Breast epithelium (tissue), 4 donors: ENCODE results near the gene DNAJA3. TPM values are rescaled to one million over a fixed set of nuclear protein-coding genes. Genes with fewer than 3 reads are reported as not detected.

ENCODE experiments used
- DNase-seq, 2 donors: peaks; one replicate each; pipeline ENCODE4 v3.0.0-alpha.2; 2019; ENCODE audit warnings: low spot score in 2 of 2
- H3K27ac ChIP-seq, 2 donors: fragments of 200-600 bp; sonication (generic) in 1 of 2; one replicate each; pipeline ENCODE4 v1.5.1; 2016 to 2019; ENCODE audit warnings: mild to moderate bottlenecking in 1 of 2
- H3K27me3 ChIP-seq, 2 donors: fragments of 200-600 bp; sonication (generic) in 1 of 2; one replicate each; pipeline versions ENCODE4 v1.5.1 to v1.6.0; 2017 to 2019; ENCODE audit warnings: control low read depth in 1 of 2, mild to moderate bottlenecking in 1 of 2
- H3K36me3 ChIP-seq: fragments of 200-600 bp; one replicate; pipeline ENCODE4 v1.5.1; 2019
- H3K4me1 ChIP-seq, 2 donors: fragments of 200-600 bp; sonication (generic); one replicate each; pipeline ENCODE4 v1.5.1; 2016 to 2019; ENCODE audit warnings: control low read depth in 1 of 2
- H3K4me3 ChIP-seq, 3 donors: fragments of 200-600 bp; sonication (generic); 1 replicate in 2 of 3; 2 replicates in 1 of 3; pipeline ENCODE4 v1.5.1; 2016 to 2019; ENCODE audit warnings: mild to moderate bottlenecking in 3 of 3, moderate library complexity in 2 of 3
- H3K9me3 ChIP-seq, 2 donors: fragments of 200-600 bp; sonication (generic) in 1 of 2; one replicate each; pipeline ENCODE4 v1.5.1; 2016 to 2019; ENCODE audit warnings: control low read depth in 1 of 2
- CTCF ChIP-seq, 3 donors: fragments of 450-650 bp; IDR thresholded peaks; one replicate each; pipeline ENCODE4 v1.5.1; 2016 to 2017; ENCODE audit warnings: antibody characterized with exemption in 3 of 3, mild to moderate bottlenecking in 3 of 3, moderate library complexity in 3 of 3
- POLR2A ChIP-seq: fragments of 450-650 bp; IDR thresholded peaks from one replicate; pipeline ENCODE4 v1.6.1; 2016; ENCODE audit warnings: antibody characterized with exemption, mild to moderate bottlenecking, moderate library complexity
- POLR2AphosphoS5 ChIP-seq, 3 donors: sonication (generic); formaldehyde crosslinking; IDR thresholded peaks; one replicate each; pipeline ENCODE4 v1.6.1; 2017; ENCODE audit warnings: antibody characterized with exemption in 3 of 3
- intact Hi-C: fragments of 100-400 bp; cut with DNase I; formaldehyde crosslinking; loops from one replicate; pipeline ENCODE4 v1.15.1; 2023; ENCODE audit warnings: low total_unique reads
- total RNA-seq, 3 donors: library from RNA; depleted of rRNA; stranded (reverse); fragments of >200 nt; gene quantifications; one replicate each; pipeline ENCODE4 v1.1.0, GENCODE V29; 2016

DNAJA3 gene
- total RNA-seq, 3 donors from 2014 or later = 32.6 to 54.2 (median 45.9) TPM

- H3K9me3 ChIP-seq = no peaks in the 10 kb centered on the region
- H3K27ac ChIP-seq = no peak overlapping the region
- DNase-seq = no peak
- no peaks in the 10 kb centered on the region for H3K27me3 ChIP-seq
- intact Hi-C loops = loop anchor here (2.0 kb wide), 1 partner anchor 37 kb away; no protein-coding TSS in a partner anchor
- no peak overlapping the region for H3K4me3 ChIP-seq
- TF ChIP-seq POLR2AphosphoS5 (IDR thresholded peaks at IDR 0.05) = no peak
- TF ChIP-seq POLR2A = no peak
- no peak for TF ChIP-seq CTCF (IDR thresholded peaks at IDR 0.05)
- H3K36me3 ChIP-seq = no peaks in the 10 kb centered on the region
- peaks cover 0 to 3% of the 10 kb centered on the region in 2 donors for H3K4me1 ChIP-seq
Observed at GRCh38 chr16:4401510-4401909, 24.2 kb upstream of the DNAJA3 start.

- TF ChIP-seq CTCF (IDR thresholded peaks at IDR 0.05) (peak; percentile 85 to 97 (median 96)), POLR2AphosphoS5 (IDR thresholded peaks at IDR 0.05) (peak in 2 of 3 donors; percentile 19 to 53), POLR2A (no peak)
- no peak overlapping the region for H3K27ac ChIP-seq
- no peaks in the 10 kb centered on the region for H3K9me3 ChIP-seq
- peak overlapping the region in 2 of 3 donors; percentile 15 to 52 for H3K4me3 ChIP-seq
- peaks cover 0 to 3% of the 10 kb centered on the region in 2 donors for H3K4me1 ChIP-seq
- intact Hi-C loops = loop anchor here (2.0 kb wide), 1 partner anchor 44 kb away; no protein-coding TSS in a partner anchor
- H3K27me3 ChIP-seq = no peaks in the 10 kb centered on the region
- peak; percentile 74 to 91 for DNase-seq
- no peaks in the 10 kb centered on the region for H3K36me3 ChIP-seq
Observed at GRCh38 chr16:4402439-4403132, 23.1 kb upstream of the DNAJA3 start.

- DNase-seq = no peak
- Histone ChIP-seq H3K9me3 (no peaks in the 10 kb centered on the region), H3K27me3 (no peaks in the 10 kb centered on the region), H3K4me1 (peaks cover 0 to 3% of the 10 kb centered on the region in 2 donors), H3K4me3 (no peak overlapping the region), H3K27ac (no peak overlapping the region), H3K36me3 (no peaks in the 10 kb centered on the region)
- no peak for TF ChIP-seq CTCF (IDR thresholded peaks at IDR 0.05)
- intact Hi-C loops = loop anchor here (2.0 kb wide), 1 partner anchor 45 kb away; no protein-coding TSS in a partner anchor
Observed at GRCh38 chr16:4403133-4403949, 22.3 kb upstream of the DNAJA3 start.

- intact Hi-C loops = no loop called here
- no peak for DNase-seq
- no peaks in the 10 kb centered on the region for H3K36me3 ChIP-seq
Observed at GRCh38 chr16:4404247-4404966, 21.3 kb upstream of the DNAJA3 start.

More at GRCh38 chr16:4404247-4404966, 21.3 kb upstream of the DNAJA3 start:
- Histone ChIP-seq H3K4me1 (peaks cover 0 to 3% of the 10 kb centered on the region in 2 donors), H3K27ac (no peak overlapping the region), H3K27me3 (no peaks in the 10 kb centered on the region), H3K9me3 (no peaks in the 10 kb centered on the region), H3K4me3 (no peak overlapping the region)
- TF ChIP-seq CTCF (IDR thresholded peaks at IDR 0.05) (peak in 1 of 3 donors; percentile 8), POLR2A (no peak)
